ENCODE results near the gene NRDC. TPM values are rescaled to one million over a fixed set of nuclear protein-coding genes. Genes with fewer than 3 reads are reported as not detected.

The NRDC gene
- total and polyA plus RNA-seq, 10 of the 15 experiments (the other 5 are each of a cell fraction or from before 2014, with no cell fraction given) = 50.1 to 134 (median 90.4) TPM

DNA sequence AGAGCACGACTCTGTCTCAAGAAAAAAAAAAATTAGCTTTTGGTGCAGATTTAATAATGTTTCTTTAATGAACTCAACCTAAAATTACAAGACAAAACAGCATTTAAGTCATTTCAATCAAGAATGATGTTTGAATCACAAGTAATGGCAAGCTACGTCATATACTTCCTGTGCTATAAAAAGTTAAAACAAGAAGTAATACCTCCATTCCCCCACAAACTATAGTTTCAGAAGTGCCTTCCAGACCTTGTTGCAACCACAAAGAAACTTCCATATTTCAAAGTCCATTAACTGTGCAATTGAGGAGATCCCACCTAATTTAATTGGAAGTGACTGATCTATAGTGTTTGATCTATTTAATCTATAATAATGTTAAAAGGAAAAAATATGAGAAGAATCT lies 15.1 kb downstream of the NRDC start:
- H3K27ac ChIP-seq (ENCODE audit: control insufficient read depth, insufficient read depth) = peak overlapping the region; percentile 51; the same call in 1 of the 2 replicates
- no peak overlapping the region for H3K4me3 ChIP-seq
- H4K20me1 ChIP-seq (ENCODE audit: control insufficient read depth, insufficient read depth) = no peaks in the 10 kb centered on the region; the same call in 1 of the 2 replicates
- RAD21 ChIA-PET (ENCODE audit: unreplicated experiment) = interaction anchor here (0.6 to 1.0 kb wide), 3 partner anchors 13 to 94 kb away, joined by 3 to 6 read pairs (median 4); no protein-coding TSS in a partner anchor
- in situ Hi-C loops (cut with MboI) = no loop called here
- H3K27me3 ChIP-seq (replicated peaks in 1 of 2; ENCODE audit: control insufficient read depth in 2 of 2, insufficient read depth in 2 of 2, low read length in 1 of 2) = no peaks in the 10 kb centered on the region
- peak; percentile 32 for DNase-seq (ENCODE audit: low read depth, low spot score)
- no peak overlapping the region for H2AFZ ChIP-seq (ENCODE audit: control insufficient read depth, low read depth, low read length)
- CTCF ChIA-PET = interaction anchor here (0.8 kb wide), 1 partner anchor 16 kb away, joined by 4 read pairs; no protein-coding TSS in a partner anchor
- H3K9ac ChIP-seq (ENCODE audit: control insufficient read depth, insufficient read depth, low read length) = no peak overlapping the region
- H3K36me3 ChIP-seq (ENCODE audit: control insufficient read depth in 2 of 2, insufficient read depth in 2 of 2, low read length in 1 of 2) = no peaks in the 10 kb centered on the region; a peak in 2 of 4 replicates
- SMC1A ChIA-PET (ENCODE audit: uncharacterized antibody, unreplicated experiment) = interaction anchor here (1.0 to 3.7 kb wide), 6 partner anchors 8 to 24 kb away, joined by 3 to 18 read pairs (median 6); partner anchors contain the start of gene NRDC
- POLR2A ChIA-PET = interaction anchor here (1.0 to 4.0 kb wide), 3 partner anchors 9 to 92 kb away, joined by 3 to 31 read pairs (median 5); partner anchors contain the start of gene NRDC
- 50% methylated on average over 2 of the region's 2 CpGs for whole genome bisulfite sequencing (ENCODE audit: insufficient coverage, insufficient replicate concordance, low lambda C conversion rate, missing lambda C conversion rate)
- ATAC-seq = peak; percentile 79
- intact Hi-C loops (cut with micrococcal nuclease; ENCODE audit: unreplicated experiment) = no loop called here
- FAIRE-seq = peak; percentile 86
- no peaks in the 10 kb centered on the region for H3K9me3 ChIP-seq (replicated peaks; ENCODE audit: control insufficient read depth, insufficient read depth, low read length)
- no TSS peak for BruUV-seq (replicated peaks)
- peak overlapping the region; percentile 22; the same call in 1 of the 2 replicates for H3K4me2 ChIP-seq (ENCODE audit: control insufficient read depth, insufficient read depth)
- peaks cover 40% of the 10 kb centered on the region for H3K79me2 ChIP-seq (ENCODE audit: control insufficient read depth, insufficient read depth, low read length)
- H3K4me1 ChIP-seq (ENCODE audit: control insufficient read depth, insufficient read depth, low read length) = peaks cover 10% of the 10 kb centered on the region
- TF ChIP-seq, protein P1, sequence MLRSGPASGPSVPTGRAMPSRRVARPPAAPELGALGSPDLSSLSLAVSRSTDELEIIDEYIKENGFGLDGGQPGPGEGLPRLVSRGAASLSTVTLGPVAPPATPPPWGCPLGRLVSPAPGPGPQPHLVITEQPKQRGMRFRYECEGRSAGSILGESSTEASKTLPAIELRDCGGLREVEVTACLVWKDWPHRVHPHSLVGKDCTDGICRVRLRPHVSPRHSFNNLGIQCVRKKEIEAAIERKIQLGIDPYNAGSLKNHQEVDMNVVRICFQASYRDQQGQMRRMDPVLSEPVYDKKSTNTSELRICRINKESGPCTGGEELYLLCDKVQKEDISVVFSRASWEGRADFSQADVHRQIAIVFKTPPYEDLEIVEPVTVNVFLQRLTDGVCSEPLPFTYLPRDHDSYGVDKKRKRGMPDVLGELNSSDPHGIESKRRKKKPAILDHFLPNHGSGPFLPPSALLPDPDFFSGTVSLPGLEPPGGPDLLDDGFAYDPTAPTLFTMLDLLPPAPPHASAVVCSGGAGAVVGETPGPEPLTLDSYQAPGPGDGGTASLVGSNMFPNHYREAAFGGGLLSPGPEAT (IDR thresholded peaks at IDR 0.05; ENCODE audit: low read depth) = peak; percentile 76
- TF ChIP-seq FOXM1 (IDR thresholded peaks at IDR 0.05; ENCODE audit: low read depth, low read length) (0 out of 2 replicates have a peak, but pooled peaks have one; percentile 29), BMI1 (IDR thresholded peaks at IDR 0.05; ENCODE audit: borderline replicate concordance) (peak; percentile 21; the same call in 1 of the 2 replicates), SUPT20H (IDR thresholded peaks at IDR 0.05; ENCODE audit: borderline replicate concordance, control insufficient read depth, low read depth, low read length) (no peak), EP300 (IDR thresholded peaks at IDR 0.05; ENCODE audit: borderline replicate concordance in 1 of 2, control insufficient read depth in 1 of 2, low read depth in 2 of 2, low read length in 2 of 2) (peak; percentile 46 to 67; a peak in 1 of 4 replicates), DPF2 (IDR thresholded peaks at IDR 0.05) (peak; percentile 79), MTA3 (IDR thresholded peaks at IDR 0.05; ENCODE audit: borderline replicate concordance, low read length) (peak; percentile 28; the same call in 1 of the 2 replicates), HCFC1 (IDR thresholded peaks at IDR 0.05; ENCODE audit: low read length) (no peak), CEBPB (IDR thresholded peaks at IDR 0.05; ENCODE audit: borderline replicate concordance in 1 of 2, low read depth in 2 of 2, low read length in 2 of 2) (no peak)
- TF ChIP-seq, protein P2, sequence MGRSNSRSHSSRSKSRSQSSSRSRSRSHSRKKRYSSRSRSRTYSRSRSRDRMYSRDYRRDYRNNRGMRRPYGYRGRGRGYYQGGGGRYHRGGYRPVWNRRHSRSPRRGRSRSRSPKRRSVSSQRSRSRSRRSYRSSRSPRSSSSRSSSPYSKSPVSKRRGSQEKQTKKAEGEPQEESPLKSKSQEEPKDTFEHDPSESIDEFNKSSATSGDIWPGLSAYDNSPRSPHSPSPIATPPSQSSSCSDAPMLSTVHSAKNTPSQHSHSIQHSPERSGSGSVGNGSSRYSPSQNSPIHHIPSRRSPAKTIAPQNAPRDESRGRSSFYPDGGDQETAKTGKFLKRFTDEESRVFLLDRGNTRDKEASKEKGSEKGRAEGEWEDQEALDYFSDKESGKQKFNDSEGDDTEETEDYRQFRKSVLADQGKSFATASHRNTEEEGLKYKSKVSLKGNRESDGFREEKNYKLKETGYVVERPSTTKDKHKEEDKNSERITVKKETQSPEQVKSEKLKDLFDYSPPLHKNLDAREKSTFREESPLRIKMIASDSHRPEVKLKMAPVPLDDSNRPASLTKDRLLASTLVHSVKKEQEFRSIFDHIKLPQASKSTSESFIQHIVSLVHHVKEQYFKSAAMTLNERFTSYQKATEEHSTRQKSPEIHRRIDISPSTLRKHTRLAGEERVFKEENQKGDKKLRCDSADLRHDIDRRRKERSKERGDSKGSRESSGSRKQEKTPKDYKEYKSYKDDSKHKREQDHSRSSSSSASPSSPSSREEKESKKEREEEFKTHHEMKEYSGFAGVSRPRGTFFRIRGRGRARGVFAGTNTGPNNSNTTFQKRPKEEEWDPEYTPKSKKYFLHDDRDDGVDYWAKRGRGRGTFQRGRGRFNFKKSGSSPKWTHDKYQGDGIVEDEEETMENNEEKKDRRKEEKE (IDR thresholded peaks at IDR 0.05) = no peak
- TF ChIP-seq, protein P3, sequence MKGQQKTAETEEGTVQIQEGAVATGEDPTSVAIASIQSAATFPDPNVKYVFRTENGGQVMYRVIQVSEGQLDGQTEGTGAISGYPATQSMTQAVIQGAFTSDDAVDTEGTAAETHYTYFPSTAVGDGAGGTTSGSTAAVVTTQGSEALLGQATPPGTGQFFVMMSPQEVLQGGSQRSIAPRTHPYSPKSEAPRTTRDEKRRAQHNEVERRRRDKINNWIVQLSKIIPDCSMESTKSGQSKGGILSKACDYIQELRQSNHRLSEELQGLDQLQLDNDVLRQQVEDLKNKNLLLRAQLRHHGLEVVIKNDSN (IDR thresholded peaks at IDR 0.05; ENCODE audit: borderline replicate concordance, extremely low read length, insufficient read depth, low read depth, low read length) = no peak

All from GM12878 (cell line).